ENCODE data around the gene NAA50.

The NAA50 gene

GRCh38 chr3:113758389-113759024, 12.5 kb upstream of the NAA50 start:
- no peak overlapping the region for H2BK15ac ChIP-seq (ENCODE audit: low read length)
- H3K79me1 ChIP-seq (ENCODE audit: low read depth, low read length): no peaks in the 10 kb centered on the region
- no peak overlapping the region for H2AFZ ChIP-seq (ENCODE audit: low read length)
- no peak overlapping the region for H3K23ac ChIP-seq (ENCODE audit: low read depth, low read length, poor library complexity)
- H3K4me2 ChIP-seq (ENCODE audit: insufficient read depth, low read length, poor library complexity, severe bottlenecking): no peak overlapping the region
- H3K4me3 ChIP-seq (ENCODE audit: low read length in 2 of 2): no peak overlapping the region
- peaks cover 0 to 6% of the 10 kb centered on the region in 2 donors for H3K9me3 ChIP-seq (replicated peaks in 1 of 2; ENCODE audit: control insufficient read depth in 2 of 2, insufficient read depth in 1 of 2, low read depth in 1 of 2, low read length in 2 of 2)
- H3K27me3 ChIP-seq (ENCODE audit: control insufficient read depth in 3 of 3, insufficient read depth in 3 of 3, low read depth in 1 of 3, low read length in 3 of 3): no peaks in the 10 kb centered on the region
- no peak overlapping the region for H3K18ac ChIP-seq (ENCODE audit: low read length)
- no peak overlapping the region for H2BK120ac ChIP-seq (ENCODE audit: low read depth, low read length)
- H3K4ac ChIP-seq (ENCODE audit: low read length): no peak overlapping the region
- H2AK5ac ChIP-seq (ENCODE audit: low read depth, low read length): no peak overlapping the region
- DNase-seq (ENCODE audit: low spot score): no peak
- no peak overlapping the region for H4K91ac ChIP-seq (ENCODE audit: low read depth, low read length, poor library complexity)
- H3K14ac ChIP-seq (ENCODE audit: low read length): no peak overlapping the region
- peaks cover 0 to 4% of the 10 kb centered on the region in 2 donors for H3K36me3 ChIP-seq (replicated peaks in 1 of 2; ENCODE audit: control insufficient read depth in 2 of 2, insufficient read depth in 2 of 2, low read length in 2 of 2)
- H2BK5ac ChIP-seq (ENCODE audit: low read length): no peak overlapping the region
- no peak overlapping the region for H3K9ac ChIP-seq (ENCODE audit: low read depth, low read length, poor library complexity)
- H3K4me1 ChIP-seq (ENCODE audit: control insufficient read depth in 2 of 2, insufficient read depth in 1 of 2, low read depth in 1 of 2, low read length in 2 of 2): no peaks in the 10 kb centered on the region
- H3K27ac ChIP-seq (replicated peaks; ENCODE audit: low read length): no peak overlapping the region
- WGBS, 2 donors (ENCODE audit: extremely low coverage in 2 of 2, insufficient read length in 2 of 2, insufficient replicate concordance in 1 of 2): no CpG with 5 or more reads among the region's 1 CpG
- no peak overlapping the region for H4K8ac ChIP-seq (ENCODE audit: low read depth, low read length)
- no peak overlapping the region for H2BK12ac ChIP-seq (ENCODE audit: low read length)

- peaks cover 0 to 6% of the 10 kb centered on the region in 2 donors for H3K9me3 ChIP-seq (replicated peaks in 1 of 2; ENCODE audit: control insufficient read depth in 2 of 2, insufficient read depth in 1 of 2, low read depth in 1 of 2, low read length in 2 of 2)
- no CpG with 5 or more reads among the region's 5 CpGs for WGBS, 2 donors (ENCODE audit: extremely low coverage in 2 of 2, insufficient read length in 2 of 2, insufficient replicate concordance in 1 of 2)
- no peak overlapping the region for H2BK5ac ChIP-seq (ENCODE audit: low read length)
- no peaks in the 10 kb centered on the region for H3K4me1 ChIP-seq (ENCODE audit: control insufficient read depth in 2 of 2, insufficient read depth in 1 of 2, low read depth in 1 of 2, low read length in 2 of 2)
- no peak overlapping the region for H3K27ac ChIP-seq (replicated peaks; ENCODE audit: low read length)
- no peak overlapping the region for H4K91ac ChIP-seq (ENCODE audit: low read depth, low read length, poor library complexity)
- no peak overlapping the region for H2BK12ac ChIP-seq (ENCODE audit: low read length)
- no peak overlapping the region for H3K23ac ChIP-seq (ENCODE audit: low read depth, low read length, poor library complexity)
- no peak overlapping the region for H3K9ac ChIP-seq (ENCODE audit: low read depth, low read length, poor library complexity)
- H3K79me1 ChIP-seq (ENCODE audit: low read depth, low read length): no peaks in the 10 kb centered on the region
- H4K8ac ChIP-seq (ENCODE audit: low read depth, low read length): no peak overlapping the region
- no peak for DNase-seq (ENCODE audit: low spot score)
- no peak overlapping the region for H3K4me3 ChIP-seq (ENCODE audit: low read length in 2 of 2)
- no peak overlapping the region for H2AK5ac ChIP-seq (ENCODE audit: low read depth, low read length)
- no peak overlapping the region for H2BK15ac ChIP-seq (ENCODE audit: low read length)
- H3K14ac ChIP-seq (ENCODE audit: low read length): no peak overlapping the region
- no peak overlapping the region for H3K4me2 ChIP-seq (ENCODE audit: insufficient read depth, low read length, poor library complexity, severe bottlenecking)
- H3K36me3 ChIP-seq (replicated peaks in 1 of 2; ENCODE audit: control insufficient read depth in 2 of 2, insufficient read depth in 2 of 2, low read length in 2 of 2): peaks cover 0 to 4% of the 10 kb centered on the region in 2 donors
- H2AFZ ChIP-seq (ENCODE audit: low read length): no peak overlapping the region
- no peak overlapping the region for H3K4ac ChIP-seq (ENCODE audit: low read length)
- no peaks in the 10 kb centered on the region for H3K27me3 ChIP-seq (ENCODE audit: control insufficient read depth in 3 of 3, insufficient read depth in 3 of 3, low read depth in 1 of 3, low read length in 3 of 3)
- H3K18ac ChIP-seq (ENCODE audit: low read length): no peak overlapping the region
- H2BK120ac ChIP-seq (ENCODE audit: low read depth, low read length): no peak overlapping the region
These were observed 8.6 kb upstream of the NAA50 start for GRCh38 chr3:113754494-113755159.

- Histone ChIP-seq H2BK12ac (ENCODE audit: low read length) (no peak overlapping the region), H3K27ac (replicated peaks; ENCODE audit: low read length) (no peak overlapping the region), H4K8ac (ENCODE audit: low read depth, low read length) (no peak overlapping the region), H3K18ac (ENCODE audit: low read length) (no peak overlapping the region), H2BK120ac (ENCODE audit: low read depth, low read length) (no peak overlapping the region), H3K4me1 (ENCODE audit: control insufficient read depth in 2 of 2, insufficient read depth in 1 of 2, low read depth in 1 of 2, low read length in 2 of 2) (peaks cover 0 to 6% of the 10 kb centered on the region in 2 donors), H3K23ac (ENCODE audit: low read depth, low read length, poor library complexity) (no peak overlapping the region), H3K4ac (ENCODE audit: low read length) (no peak overlapping the region), H2BK15ac (ENCODE audit: low read length) (no peak overlapping the region), H3K36me3 (replicated peaks in 1 of 2; ENCODE audit: control insufficient read depth in 2 of 2, insufficient read depth in 2 of 2, low read length in 2 of 2) (peaks cover 0 to 2% of the 10 kb centered on the region in 2 donors), H3K79me1 (ENCODE audit: low read depth, low read length) (no peaks in the 10 kb centered on the region), H2BK5ac (ENCODE audit: low read length) (no peak overlapping the region), H3K4me2 (ENCODE audit: insufficient read depth, low read length, poor library complexity, severe bottlenecking) (no peak overlapping the region), H4K91ac (ENCODE audit: low read depth, low read length, poor library complexity) (no peak overlapping the region), H2AK5ac (ENCODE audit: low read depth, low read length) (no peak overlapping the region), H2AFZ (ENCODE audit: low read length) (peak overlapping the region; percentile 18), H3K9me3 (replicated peaks in 1 of 2; ENCODE audit: control insufficient read depth in 2 of 2, insufficient read depth in 1 of 2, low read depth in 1 of 2, low read length in 2 of 2) (peaks cover 0 to 4% of the 10 kb centered on the region in 2 donors), H3K9ac (ENCODE audit: low read depth, low read length, poor library complexity) (no peak overlapping the region), H3K4me3 (ENCODE audit: low read length in 2 of 2) (no peak overlapping the region), H3K27me3 (ENCODE audit: control insufficient read depth in 3 of 3, insufficient read depth in 3 of 3, low read depth in 1 of 3, low read length in 3 of 3) (no peaks in the 10 kb centered on the region), H3K14ac (ENCODE audit: low read length) (no peak overlapping the region)
- peak; percentile 11 for DNase-seq (ENCODE audit: low spot score)
- 43 to 100% methylated on average over 1 of the region's 4 CpGs for WGBS, 2 donors (ENCODE audit: extremely low coverage in 2 of 2, insufficient read length in 2 of 2, insufficient replicate concordance in 1 of 2)
These were observed 7.4 kb upstream of the NAA50 start for GRCh38 chr3:113753376-113753985.

- peaks cover 0 to 13% of the 10 kb centered on the region in 2 donors for H3K4me1 ChIP-seq (ENCODE audit: control insufficient read depth in 2 of 2, insufficient read depth in 1 of 2, low read depth in 1 of 2, low read length in 2 of 2)
- no peak overlapping the region for H4K91ac ChIP-seq (ENCODE audit: low read depth, low read length, poor library complexity)
- no peak overlapping the region for H2AK5ac ChIP-seq (ENCODE audit: low read depth, low read length)
These were observed 5.1 kb upstream of the NAA50 start for GRCh38 chr3:113751141-113751540.

More at GRCh38 chr3:113751141-113751540, 5.1 kb upstream of the NAA50 start:
- Histone ChIP-seq H3K9ac (ENCODE audit: low read depth, low read length, poor library complexity) (no peak overlapping the region), H3K23ac (ENCODE audit: low read depth, low read length, poor library complexity) (no peak overlapping the region), H4K8ac (ENCODE audit: low read depth, low read length) (no peak overlapping the region), H3K14ac (ENCODE audit: low read length) (no peak overlapping the region), H3K79me1 (ENCODE audit: low read depth, low read length) (no peaks in the 10 kb centered on the region), H2BK15ac (ENCODE audit: low read length) (no peak overlapping the region), H3K4me3 (ENCODE audit: low read length in 2 of 2) (no peak overlapping the region), H3K27ac (replicated peaks; ENCODE audit: low read length) (no peak overlapping the region), H3K36me3 (replicated peaks in 1 of 2; ENCODE audit: control insufficient read depth in 2 of 2, insufficient read depth in 2 of 2, low read length in 2 of 2) (no peaks in the 10 kb centered on the region), H2BK120ac (ENCODE audit: low read depth, low read length) (no peak overlapping the region), H3K27me3 (ENCODE audit: control insufficient read depth in 3 of 3, insufficient read depth in 3 of 3, low read depth in 1 of 3, low read length in 3 of 3) (no peaks in the 10 kb centered on the region), H3K18ac (ENCODE audit: low read length) (no peak overlapping the region), H2BK5ac (ENCODE audit: low read length) (no peak overlapping the region), H3K4ac (ENCODE audit: low read length) (no peak overlapping the region), H2AFZ (ENCODE audit: low read length) (no peak overlapping the region), H3K4me2 (ENCODE audit: insufficient read depth, low read length, poor library complexity, severe bottlenecking) (no peak overlapping the region), H2BK12ac (ENCODE audit: low read length) (no peak overlapping the region), H3K9me3 (replicated peaks in 1 of 2; ENCODE audit: control insufficient read depth in 2 of 2, insufficient read depth in 1 of 2, low read depth in 1 of 2, low read length in 2 of 2) (no peaks in the 10 kb centered on the region)
- no peak for DNase-seq (ENCODE audit: low spot score)

Measured in neuronal stem cell (in vitro differentiated cells).